Thyroid gland (tissue), 4 donors: ENCODE measurements around the gene SCN8A. TPM values are rescaled to one million over a fixed set of nuclear protein-coding genes. Genes with fewer than 3 reads are reported as not detected.

Source experiments
- DNase-seq, 2 donors: peaks; one replicate each; pipeline ENCODE4 v3.0.0-alpha.2; 2019
- H3K27ac ChIP-seq, 3 donors: fragments of 200-600 bp; sonication (generic); 1 replicate in 2 of 3; 2 replicates in 1 of 3; pipeline ENCODE4 v1.5.1; 2016 to 2019; ENCODE audit warnings: mild to moderate bottlenecking in 1 of 3, moderate library complexity in 1 of 3
- H3K27me3 ChIP-seq: fragments of 200-600 bp; sonication (generic); one replicate; pipeline ENCODE4 v1.5.1; 2019
- H3K36me3 ChIP-seq, 2 donors: fragments of 200-600 bp; sonication (generic); one replicate each; pipeline ENCODE4 v1.5.1; 2016 to 2019
- H3K4me1 ChIP-seq, 2 donors: fragments of 200-600 bp; sonication (generic); one replicate each; pipeline ENCODE4 v1.5.1; 2017 to 2019
- H3K4me3 ChIP-seq, 3 donors: fragments of 200-600 bp; sonication (generic); replicated peaks in 1 of 3; 1 replicate in 2 of 3; 2 replicates in 1 of 3; pipeline ENCODE4 v1.5.1; 2016; ENCODE audit warnings: mild to moderate bottlenecking in 1 of 3
- H3K9me3 ChIP-seq: fragments of 200-600 bp; sonication (generic); one replicate; pipeline ENCODE4 v1.5.1; 2017
- POLR2A ChIP-seq, 2 donors: fragments of 450-650 bp; IDR thresholded peaks; one replicate each; pipeline ENCODE4 v1.6.1; 2017; ENCODE audit warnings: antibody characterized with exemption in 2 of 2, mild to moderate bottlenecking in 2 of 2, moderate library complexity in 1 of 2
- WGBS, 2 donors: methylation state at CpG; one replicate each; pipeline ENCODE4 v1.1.5; 2017; 5-methylcytosine and 5-hydroxymethylcytosine counted together
- intact Hi-C: fragments of 100-400 bp; cut with DNase I; formaldehyde crosslinking; loops from one replicate; pipeline ENCODE4 v1.15.1; 2023
- total RNA-seq, 4 donors: library from RNA; depleted of rRNA; stranded (reverse); fragments of >200 nt; gene quantifications; one replicate each; pipeline ENCODE4 v1.2.3, GENCODE V29; 2016
- TF ChIP-seq, protein P1 (sequence below), 6 experiments: fragments of 200-600 bp in 3 of 6; fragments of 450-650 bp in 3 of 6; sonication (generic) in 3 of 6; IDR thresholded peaks; one replicate each; pipeline ENCODE4 v1.5.1; 2016 to 2019; ENCODE audit warnings: antibody characterized with exemption in 6 of 6, mild to moderate bottlenecking in 2 of 6, inconsistent platforms in 1 of 6, moderate library complexity in 1 of 6

Gene SCN8A
- total RNA-seq, 4 donors from 2014 or later: 0.89 to 3.7 (median 1.3) TPM

GRCh38 chr12:51855586-51856428 lies 264.8 kb downstream of the SCN8A start:
- H3K27ac ChIP-seq: no peak overlapping the region
- no peaks in the 10 kb centered on the region for H3K27me3 ChIP-seq
- intact Hi-C loops: no loop called here
- no peak overlapping the region for H3K4me3 ChIP-seq
- WGBS, 2 donors: 33 to 36% methylated on average over 6 to 20 of the region's 21 CpGs
- no peak for DNase-seq
- H3K9me3 ChIP-seq: no peaks in the 10 kb centered on the region
- H3K36me3 ChIP-seq: no peaks in the 10 kb centered on the region
- peaks cover 0 to 10% of the 10 kb centered on the region in 2 donors for H3K4me1 ChIP-seq
- no peak for TF ChIP-seq POLR2A (IDR thresholded peaks at IDR 0.05)
- TF ChIP-seq, protein P1, sequence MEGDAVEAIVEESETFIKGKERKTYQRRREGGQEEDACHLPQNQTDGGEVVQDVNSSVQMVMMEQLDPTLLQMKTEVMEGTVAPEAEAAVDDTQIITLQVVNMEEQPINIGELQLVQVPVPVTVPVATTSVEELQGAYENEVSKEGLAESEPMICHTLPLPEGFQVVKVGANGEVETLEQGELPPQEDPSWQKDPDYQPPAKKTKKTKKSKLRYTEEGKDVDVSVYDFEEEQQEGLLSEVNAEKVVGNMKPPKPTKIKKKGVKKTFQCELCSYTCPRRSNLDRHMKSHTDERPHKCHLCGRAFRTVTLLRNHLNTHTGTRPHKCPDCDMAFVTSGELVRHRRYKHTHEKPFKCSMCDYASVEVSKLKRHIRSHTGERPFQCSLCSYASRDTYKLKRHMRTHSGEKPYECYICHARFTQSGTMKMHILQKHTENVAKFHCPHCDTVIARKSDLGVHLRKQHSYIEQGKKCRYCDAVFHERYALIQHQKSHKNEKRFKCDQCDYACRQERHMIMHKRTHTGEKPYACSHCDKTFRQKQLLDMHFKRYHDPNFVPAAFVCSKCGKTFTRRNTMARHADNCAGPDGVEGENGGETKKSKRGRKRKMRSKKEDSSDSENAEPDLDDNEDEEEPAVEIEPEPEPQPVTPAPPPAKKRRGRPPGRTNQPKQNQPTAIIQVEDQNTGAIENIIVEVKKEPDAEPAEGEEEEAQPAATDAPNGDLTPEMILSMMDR (IDR thresholded peaks at IDR 0.05): no peak

- 87 to 95% methylated on average over 3 of the region's 3 CpGs for WGBS, 2 donors
Observed at GRCh38 chr12:51860986-51861385, 270.0 kb downstream of the SCN8A start.

More at GRCh38 chr12:51860986-51861385, 270.0 kb downstream of the SCN8A start:
- Histone ChIP-seq H3K4me1 (peaks cover 8 to 13% of the 10 kb centered on the region in 2 donors), H3K9me3 (no peaks in the 10 kb centered on the region), H3K4me3 (no peak overlapping the region), H3K27ac (no peak overlapping the region), H3K36me3 (no peaks in the 10 kb centered on the region), H3K27me3 (peaks cover 8% of the 10 kb centered on the region)
- no peak for DNase-seq
- TF ChIP-seq, protein P1 (IDR thresholded peaks at IDR 0.05): no peak
- TF ChIP-seq POLR2A (IDR thresholded peaks at IDR 0.05): no peak
- intact Hi-C loops: no loop called here

Other genes starting within 250 kb of the SCN8A start
- gene CELA1, start 244.6 kb upstream of the SCN8A start, total RNA-seq: not detected
- 10 to 100 TPM in 1 of 4 donors, 1 to 10 TPM in 3; 5.8 to 14.1 (median 9.3) TPM for gene GALNT6, start 199.8 kb upstream of the SCN8A start, total RNA-seq
- gene SLC4A8, start 166.4 kb upstream of the SCN8A start, total RNA-seq: 1 to 10 TPM in 1 of 4 donors, under 1 TPM in 3; 0.33 to 1.5 (median 0.62) TPM